Stimulated activated CD4-positive, alpha-beta T cell treated with anti-CD3 and anti-CD28 coated beads, Interleukin-2, amount 100 ng/mL, for 24 hours (primary cell): Measurements from ENCODE around the gene KIAA0040.
A peak's percentile ranks its signal among the peaks of the same experiment; 100 is the strongest.

Source experiments
- DNase-seq, 2 donors: peaks; one replicate each; pipeline ENCODE4 v3.0.0-alpha.2; 2020

KIAA0040 gene

DNA sequence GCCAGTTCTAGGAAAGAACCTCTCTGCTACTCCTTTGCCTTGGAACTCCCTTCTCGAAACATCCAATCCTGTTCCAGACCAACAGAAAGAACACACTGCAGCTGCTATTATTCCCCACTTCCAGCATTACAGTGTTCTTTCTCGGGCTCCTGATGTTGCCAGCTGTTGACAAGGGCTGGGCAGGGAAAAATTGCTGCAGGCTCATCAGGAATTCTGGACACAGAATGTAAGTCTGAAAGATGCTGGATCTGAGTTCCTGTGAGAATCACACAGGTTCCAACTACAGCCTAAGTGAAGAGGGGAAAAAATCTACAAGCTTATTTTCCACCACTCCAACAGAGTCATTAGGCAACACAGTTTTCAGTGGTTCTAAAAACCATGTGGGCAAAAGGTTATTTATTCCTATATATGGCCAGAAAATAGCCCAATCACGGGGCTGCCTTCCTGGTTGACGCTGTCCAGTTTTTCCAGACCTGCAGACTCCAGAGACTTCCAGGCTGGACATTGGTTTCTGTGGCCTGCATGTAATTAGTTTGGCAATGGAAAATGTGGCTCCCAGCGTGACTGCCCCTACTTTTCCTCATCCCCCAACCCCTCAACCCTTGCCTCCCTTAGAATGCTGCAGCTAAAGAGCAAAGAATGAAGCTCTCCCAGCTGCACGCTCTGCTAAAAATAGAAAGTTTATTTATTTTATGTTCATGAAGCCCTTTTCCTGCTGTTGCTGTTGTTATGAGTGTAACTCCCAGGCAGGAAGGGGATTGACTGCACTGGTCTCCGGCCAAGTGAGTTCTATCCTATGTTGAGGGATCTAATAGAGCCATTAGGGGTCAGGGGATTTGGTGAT lies 8.3 kb upstream of the KIAA0040 start:
- DNase-seq: no peak

DNA sequence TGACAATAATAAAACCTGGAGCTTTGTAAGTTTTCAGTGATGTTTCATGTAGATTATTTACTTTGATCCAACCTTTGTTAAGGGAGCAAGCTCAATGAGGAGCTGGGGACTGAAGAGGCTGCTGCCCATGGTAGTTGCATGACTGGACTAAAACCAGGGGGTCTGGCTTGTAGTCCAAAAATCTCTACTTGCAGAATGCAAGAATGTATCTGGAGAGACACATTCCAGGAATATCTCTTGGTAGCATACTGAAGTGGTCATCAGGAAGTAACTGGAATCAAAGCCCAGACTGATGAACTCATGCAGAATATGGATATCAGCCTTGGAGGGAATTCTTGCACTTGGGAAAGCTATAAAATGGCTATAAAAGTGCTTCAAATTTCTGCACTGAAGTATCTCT lies 5.8 kb upstream of the KIAA0040 start:
- DNase-seq: no peak

DNA sequence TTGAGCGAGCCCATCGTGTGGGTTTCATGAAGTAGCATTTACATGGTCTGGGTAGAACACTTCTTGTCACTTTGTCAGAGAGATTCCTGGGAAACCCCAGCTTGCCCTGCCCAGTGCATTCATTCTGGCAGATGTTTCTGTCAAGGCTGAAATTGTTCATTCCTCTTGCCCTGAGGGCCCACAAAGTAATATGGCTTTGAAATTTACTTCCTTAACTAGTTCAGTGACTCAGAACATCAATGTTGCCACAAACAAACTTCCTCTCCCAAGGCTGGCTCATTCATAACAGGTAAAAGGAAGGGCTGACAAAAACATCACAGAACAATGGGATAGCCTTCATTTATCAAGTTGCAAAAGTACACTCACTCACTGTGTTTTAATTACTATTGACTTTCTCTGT lies 5.0 kb upstream of the KIAA0040 start:
- DNase-seq: no peak

DNA sequence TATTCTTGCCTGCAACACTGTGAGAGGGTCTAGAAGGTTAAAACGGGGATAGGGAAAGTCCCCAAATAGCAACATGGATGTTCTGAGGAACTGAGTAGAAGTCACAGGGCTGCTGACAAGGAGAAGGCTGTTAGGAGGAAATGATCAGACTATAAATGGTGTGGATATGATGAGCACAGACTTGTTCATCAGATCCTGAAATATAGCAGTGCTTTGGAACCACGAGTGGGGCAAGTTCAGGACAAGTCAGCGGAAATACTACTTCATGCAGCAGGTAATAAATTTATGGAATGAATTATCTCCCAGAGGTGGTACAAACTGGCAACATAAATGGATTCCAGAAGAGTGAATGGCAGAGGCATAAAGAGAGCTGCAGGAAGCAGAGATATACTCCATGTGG lies 3.2 kb upstream of the KIAA0040 start:
- no peak for DNase-seq

DNA sequence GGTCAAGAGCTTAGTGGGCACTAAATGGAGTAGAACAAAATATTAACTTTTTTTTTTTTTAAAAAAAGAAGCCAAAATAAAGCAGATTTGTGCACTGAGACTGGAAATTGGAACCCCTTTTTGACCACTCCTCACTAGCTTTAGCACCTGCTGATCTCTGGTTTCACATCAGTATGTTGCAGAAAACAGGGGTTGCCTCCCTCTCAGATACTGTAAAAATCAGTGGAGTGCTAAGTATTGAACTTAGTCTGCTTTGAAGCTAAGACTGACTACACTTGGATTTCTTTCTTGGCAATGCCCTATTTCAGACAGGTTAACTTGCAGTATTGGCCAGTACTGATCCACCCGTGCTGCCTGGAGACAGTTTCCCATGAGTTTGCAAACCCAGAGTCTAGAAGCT lies 2.7 kb upstream of the KIAA0040 start:
- DNase-seq: no peak

DNA sequence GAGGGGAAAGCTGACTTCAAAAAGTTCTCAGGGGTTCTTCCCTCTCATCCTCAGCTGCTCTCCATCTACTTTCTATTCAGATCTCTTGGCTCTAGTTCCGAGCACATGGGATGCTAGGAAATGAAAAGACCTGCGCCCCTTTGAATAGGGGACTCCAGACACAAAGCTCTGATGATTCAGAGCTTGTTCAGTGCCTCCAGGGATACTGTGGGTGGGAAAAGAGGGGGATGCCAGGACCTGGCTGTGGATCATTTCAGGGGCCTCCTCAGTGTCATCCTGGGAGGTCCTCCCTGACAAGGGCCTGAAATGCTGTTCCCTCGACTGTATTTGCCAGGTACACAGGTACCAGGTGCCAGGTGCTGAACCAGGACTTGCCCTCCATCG lies 943 bp upstream of the KIAA0040 start:
- DNase-seq: no peak

DNA sequence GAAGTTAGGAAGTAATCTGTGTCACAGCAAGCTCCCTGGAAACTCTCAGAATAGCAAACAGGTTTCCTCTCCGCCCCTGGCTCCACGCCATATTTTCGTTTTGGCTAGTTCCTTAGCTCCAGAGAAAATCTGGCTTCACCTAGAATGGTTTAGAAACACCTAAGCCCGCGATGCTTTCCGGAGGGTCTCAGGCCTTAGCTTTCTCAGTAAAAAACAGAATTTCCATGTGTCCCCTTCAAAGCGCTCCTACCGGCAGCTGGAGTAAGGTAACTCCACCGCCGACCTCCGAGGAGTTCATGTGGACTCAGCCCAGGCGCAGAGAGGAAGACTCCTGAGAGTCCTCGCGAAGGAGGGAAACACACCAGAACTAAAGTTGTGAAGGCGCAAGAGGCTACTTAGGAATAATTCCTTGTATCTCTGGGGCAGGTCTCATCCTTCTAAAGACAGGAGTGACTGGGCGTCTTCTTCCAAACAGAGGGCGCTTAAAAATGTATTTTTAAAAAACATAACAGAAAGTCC lies 406 bp downstream of the KIAA0040 start:
- DNase-seq: peak; percentile 46 to 57

DNA sequence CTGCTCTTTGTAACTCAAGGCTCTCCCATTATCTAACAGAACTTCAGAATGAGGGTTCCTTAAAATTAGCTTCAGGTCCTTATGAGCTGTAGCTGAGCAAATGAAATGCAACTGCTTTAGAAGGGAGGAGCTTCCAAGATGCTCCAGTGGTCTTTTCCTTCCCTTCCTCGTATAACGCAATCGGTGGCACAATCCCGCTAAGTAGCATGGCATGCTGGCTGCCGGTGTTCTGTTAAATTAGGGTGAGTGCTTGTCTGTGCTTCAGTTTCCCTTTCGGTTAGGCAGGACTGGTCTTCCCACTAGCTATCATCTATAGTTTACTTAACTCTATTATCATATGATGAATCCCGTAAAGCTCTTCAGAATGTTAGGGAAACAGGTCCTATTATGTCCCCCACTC lies 917 bp downstream of the KIAA0040 start:
- peak; percentile 26 to 33 for DNase-seq

DNA sequence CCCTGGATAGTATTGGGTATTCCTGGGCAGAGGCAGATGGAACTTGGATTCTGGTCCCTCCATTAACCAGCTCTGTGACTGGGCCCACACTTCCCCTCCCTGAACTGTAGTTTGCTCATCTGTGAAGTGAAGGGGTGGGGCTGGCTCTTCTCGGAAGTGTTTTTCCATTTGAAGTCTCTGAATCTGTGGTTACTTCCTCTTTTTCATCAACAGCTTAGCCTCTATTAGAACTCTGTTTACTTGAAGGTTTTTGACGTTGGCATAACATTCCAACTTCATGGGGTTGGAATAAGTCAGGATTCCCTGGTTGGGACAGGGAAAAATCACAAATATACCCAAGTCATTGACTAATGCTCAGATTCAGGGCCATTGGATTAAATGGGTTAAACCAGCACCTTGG lies 3.6 kb downstream of the KIAA0040 start:
- peak; percentile 60 to 62 for DNase-seq

DNA sequence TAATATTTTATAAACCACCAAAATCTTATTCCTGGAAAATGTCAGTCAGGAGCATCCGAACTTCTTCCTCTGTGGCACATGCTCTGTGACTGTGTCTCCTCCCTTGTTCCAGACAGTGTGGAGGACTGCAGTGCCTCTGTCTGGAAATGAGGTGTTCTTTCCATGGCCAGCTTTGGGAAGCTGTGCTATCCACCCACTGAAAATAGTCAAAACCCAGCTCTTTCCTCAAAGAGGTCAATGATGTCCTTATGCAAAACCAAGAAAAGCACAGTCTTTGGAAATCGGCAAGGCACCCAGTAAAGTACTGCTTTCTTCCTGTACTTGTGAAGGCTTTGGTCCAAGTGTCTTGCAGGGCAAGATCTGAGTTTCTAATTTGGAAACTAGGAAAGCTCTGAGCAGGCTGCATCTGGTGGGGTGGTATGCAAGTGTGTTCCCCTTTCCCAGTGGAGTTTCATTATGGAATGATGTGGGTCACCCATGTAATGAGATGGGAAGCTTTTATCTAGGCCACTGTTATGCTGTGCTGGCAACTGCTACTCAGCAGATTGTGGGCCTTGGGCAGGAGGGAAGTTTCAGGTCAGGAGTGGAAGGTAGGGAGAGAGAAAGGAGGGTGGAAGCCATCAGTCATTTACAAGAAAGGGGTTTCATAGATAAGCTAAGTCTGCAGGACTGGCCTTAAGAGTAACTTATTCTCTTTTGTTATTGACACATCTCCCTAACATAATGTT lies 6.0 kb downstream of the KIAA0040 start:
- no peak for DNase-seq

DNA sequence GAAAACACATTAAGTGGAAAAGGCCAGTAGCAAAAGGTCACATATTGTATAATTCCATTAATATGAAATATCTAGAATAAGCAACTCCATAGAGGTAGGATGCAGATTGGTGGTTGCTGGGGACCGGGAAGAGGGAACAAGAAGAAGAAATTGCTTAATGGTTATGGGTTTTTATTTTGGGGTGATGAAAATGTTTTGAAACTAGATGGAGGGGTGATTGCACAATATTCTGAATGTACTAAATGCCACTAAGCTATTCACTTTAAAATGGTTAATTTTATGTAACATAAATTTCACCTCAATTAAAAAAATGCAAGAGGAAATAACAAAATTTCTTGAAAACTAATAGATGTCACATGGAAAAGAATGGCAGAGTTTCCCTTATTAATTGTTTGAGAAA lies 6.7 kb downstream of the KIAA0040 start:
- no peak for DNase-seq

DNA sequence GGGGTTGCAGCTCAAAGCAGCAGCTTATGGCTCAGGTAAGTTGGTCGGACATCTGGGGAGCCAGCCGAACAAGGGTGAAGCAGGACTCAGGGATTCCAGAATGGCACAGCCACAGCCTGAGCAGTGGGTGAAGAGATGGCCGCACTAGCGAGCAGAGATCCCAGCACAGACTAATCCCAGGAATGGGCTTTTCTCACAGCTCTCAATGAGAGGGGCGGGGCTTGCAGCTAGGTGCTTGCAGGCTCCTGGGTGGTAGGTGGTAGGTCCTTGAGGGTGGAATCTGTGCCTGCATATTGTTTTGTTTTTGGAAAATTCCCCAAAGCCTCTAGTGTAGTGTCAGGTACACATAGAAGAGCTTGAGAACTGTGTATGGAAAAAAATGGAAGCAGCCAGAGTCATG lies 9.0 kb downstream of the KIAA0040 start:
- no peak for DNase-seq

DNA sequence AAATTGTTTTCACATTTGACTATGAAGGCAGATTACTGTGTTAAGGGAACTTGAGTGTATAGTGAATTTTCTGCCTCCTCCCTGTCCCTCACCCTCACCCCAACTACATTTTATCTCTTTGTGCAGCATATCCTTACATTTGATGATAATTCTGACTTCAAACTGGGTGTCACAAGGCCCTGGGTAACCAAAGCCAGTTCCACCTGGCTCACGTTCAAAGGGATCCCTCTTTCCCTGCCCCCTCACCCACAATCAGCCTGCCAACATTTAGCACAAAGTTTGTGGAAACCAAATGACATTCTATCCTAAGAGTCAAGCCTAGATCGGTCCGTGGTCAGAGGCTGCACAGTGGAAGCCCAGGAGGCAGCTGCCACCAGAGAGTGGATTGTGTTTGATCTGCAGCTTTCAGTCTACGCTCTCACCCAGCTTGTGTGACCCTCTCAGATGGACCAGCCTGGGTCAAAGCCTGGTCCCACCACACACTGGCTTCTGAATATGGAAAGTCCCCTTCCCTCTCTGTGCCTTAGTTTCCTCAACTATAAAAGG lies 10.3 kb downstream of the KIAA0040 start:
- DNase-seq: no peak

DNA sequence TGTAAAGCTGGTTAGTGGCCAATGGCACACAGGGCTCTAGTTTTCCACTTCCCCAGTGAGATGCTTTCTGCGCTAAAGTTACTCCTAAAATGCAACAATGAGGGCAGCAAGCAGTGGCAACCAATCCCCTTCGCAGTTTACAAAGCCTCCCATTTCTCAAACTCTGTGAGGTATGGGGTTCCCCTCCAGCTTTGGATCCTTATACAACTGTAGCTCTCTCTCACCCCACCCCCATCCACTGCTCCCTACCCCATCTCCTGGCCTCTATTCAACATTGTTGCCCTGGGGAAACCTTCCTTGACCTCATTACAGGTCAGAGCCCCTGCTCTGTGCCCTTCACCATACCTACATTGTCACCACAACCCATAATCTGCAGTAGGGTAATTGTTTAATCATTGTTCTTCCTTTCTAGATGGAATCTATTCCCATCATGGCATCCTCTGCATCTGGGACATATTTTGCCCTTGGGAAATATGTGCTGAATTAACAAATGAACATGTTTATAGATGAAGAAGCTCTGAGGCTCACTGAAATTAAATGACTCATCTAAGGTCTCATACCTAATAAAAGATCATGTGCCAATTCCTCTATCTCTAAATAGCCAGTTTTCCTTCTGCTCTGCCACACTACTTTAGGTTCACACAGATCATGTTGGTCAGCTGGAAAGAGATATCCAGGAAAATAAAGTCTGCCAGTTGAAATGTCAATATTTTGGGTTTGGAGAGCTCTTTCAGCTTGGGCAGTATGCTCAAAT lies 12.6 kb downstream of the KIAA0040 start:
- DNase-seq: no peak

DNA sequence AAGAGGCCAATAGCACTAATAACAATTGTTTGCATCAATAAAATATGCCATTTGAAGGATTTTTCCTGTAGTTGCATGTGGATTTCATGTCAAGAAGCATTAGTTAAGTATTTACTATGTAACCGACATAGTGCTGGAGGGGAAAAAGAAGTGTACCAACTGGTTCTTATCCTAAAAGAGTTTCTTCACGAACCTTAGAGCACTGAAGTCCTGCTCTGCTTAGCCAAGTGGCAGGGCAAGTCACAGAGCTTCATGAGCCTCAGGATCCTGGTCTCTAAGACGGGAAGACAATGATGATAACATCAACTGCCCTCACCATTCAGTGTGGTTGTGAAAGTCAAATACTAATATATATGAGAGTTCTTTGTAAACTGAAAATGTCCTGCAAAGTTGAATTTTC lies 14.1 kb downstream of the KIAA0040 start:
- DNase-seq: no peak

DNA sequence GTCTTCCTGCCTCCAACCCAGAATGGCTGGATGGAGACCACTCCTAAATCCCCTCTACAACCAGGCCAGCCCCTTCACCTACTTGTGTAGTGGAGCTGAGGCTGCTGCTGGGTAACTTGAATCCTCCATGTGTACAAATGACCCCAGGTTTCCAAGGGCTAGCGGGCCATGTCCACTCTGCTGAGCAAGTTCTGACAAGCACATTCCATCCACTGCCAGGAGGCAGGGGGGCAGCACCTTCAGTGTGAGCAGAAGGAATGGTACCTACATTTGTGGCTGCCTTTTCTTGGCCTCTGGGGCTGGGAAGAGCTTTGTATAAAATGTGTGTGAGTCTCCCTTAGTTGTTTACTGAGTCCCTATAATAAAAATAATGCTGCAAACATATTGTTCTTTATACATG lies 14.5 kb downstream of the KIAA0040 start:
- DNase-seq: no peak

DNA sequence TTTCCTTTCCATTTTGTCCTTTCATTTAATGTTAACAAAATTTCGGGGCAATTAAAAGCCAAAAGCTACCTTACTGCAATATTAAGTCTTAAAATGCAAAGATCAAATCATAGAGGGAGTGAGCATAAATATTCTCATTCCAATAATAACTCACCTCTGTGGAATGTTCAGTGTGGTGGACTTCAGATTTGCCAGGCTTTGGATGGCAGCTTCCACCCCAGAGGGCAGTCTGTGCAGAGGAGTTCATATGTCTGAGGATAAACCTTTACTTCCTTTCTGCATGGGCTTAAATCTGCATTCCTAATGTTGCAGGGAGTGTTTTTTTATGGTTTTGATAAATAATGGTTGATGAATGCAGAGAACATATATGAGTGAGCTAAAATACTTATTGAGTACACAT lies 16.3 kb downstream of the KIAA0040 start:
- no peak for DNase-seq

DNA sequence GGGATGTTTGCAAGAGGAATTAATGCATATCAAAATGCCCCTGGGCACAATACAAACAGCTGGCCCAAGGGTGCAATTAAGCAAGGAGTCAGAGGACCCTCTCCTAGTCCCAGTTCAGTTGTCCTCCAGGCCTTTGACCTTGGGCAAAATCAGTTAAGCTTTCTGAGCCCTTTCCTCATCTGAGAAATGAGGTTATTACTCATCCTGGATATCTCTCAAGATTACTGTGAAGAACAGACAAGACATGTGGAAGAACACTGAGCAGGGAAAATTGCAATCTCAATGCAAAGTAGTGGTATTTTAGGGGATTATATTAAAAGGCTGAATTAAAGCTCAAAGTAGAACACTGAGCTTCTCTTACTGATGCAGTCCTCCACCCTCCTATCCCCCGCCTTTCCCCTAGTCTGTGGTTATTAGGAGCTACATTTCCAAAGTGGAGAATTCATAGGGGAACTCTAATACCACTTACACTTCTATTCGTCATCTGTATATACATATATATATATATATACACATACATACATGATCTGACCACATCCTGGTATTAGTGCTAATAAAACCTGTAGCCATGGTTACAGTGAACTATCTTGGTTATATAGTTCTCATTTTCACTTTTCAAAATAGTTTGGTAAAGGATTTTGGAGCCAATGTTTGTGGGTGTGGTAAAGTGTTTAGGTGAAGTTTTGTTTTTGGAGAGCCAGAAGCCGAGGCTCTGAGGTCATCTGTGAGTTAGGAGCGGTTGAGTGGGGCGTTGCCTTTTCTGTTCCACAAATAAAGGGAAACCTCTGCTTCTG lies 18.1 kb downstream of the KIAA0040 start:
- no peak for DNase-seq

DNA sequence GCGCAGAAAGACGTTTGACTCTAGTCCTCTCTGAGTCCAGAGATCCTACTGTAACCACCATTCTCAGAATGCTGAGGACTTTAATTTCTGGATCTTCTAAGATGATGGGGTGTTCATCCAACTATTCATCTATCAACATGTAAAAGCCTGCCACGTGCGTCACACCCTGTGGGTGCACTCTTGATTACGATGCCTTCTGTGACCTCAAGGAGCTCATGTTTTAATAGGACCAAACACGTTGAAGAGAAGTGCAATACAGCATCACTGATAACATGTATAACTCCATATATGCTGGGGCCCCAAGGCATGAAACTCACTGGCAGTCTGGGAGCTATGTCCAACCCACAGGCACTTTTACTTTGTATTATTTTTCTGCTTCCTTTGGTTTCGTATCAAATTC lies 19.0 kb downstream of the KIAA0040 start:
- no peak for DNase-seq

DNA sequence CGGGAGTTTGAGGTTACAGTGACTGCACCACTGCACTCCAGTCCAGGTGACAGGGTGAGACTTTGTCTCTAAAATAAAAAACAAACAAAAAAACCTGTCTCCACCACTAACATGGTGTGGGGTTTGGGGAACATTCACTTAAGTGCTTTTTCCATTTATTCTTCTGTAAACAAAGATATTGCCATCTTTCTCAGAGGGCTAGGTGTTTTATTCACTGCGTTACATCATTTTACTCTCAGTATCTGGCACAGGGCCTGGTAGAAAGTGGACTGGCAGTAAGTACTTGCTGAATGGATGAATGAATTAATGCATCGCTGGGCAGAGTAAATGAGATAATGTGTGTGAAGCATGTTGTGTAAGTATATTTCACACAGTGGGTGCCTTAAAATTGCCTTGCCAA lies 20.1 kb downstream of the KIAA0040 start:
- no peak for DNase-seq

DNA sequence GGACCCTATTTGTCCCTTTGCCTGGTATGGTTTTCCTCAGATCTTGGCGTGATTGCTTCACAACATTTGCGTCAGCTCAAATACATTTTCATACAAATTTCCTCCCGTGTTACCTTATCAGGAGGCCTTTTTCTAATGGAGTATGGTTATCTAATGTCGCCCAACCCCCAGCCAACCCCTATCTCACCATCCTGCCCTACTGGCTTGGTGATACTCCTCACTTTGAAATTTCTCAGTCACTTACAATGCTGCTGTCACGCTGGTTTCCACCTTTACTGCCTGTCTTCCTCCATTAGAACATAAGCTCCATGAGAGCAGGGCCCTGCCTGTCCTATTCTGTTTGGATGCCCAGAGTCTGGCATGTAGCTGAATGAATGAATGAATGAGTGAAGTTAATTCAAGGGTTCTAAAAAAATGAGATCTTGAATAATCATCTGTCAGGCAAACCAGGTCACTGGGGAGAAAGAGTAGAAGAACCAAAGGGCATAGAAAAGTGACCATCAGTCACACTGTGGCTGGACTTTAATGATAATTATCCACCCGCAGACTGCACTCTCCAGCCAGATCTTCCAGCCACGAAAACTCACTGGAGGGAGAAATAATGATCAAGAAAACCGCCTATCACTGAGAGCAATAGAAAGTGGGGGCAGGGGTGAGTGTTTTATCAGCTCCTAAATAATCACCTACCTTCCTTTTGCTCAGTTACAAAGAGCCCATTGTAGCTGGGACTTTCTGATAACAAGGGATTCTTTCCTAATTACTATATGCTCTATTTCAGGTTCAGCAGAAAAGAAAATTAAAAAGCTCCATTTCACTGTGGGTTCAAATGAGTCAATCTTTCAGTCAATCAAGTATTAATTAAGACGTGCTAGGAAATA lies 21.3 kb downstream of the KIAA0040 start:
- no peak for DNase-seq
